GM06990 (cell line): ENCODE measurements around the gene OTOA.
"Not testable (repeated sequence)": the region's sequence is repeated elsewhere in the genome, so short reads cannot be mapped to it uniquely, and the experiment has no call there.

Experiments used
- DNase-seq: peaks from one replicate; pipeline ENCODE4 v3.0.0-alpha.2; 2011; ENCODE audit not compliant: insufficient read length; ENCODE audit errors: extremely low read depth
- H3K27me3 ChIP-seq: replicated peaks from 2 replicates; pipeline ENCODE4 v1.6.0; 2011; ENCODE audit warnings: low read length; ENCODE audit not compliant: control insufficient read depth, insufficient read depth
- H3K36me3 ChIP-seq: 2 replicates; pipeline ENCODE4 v1.5.1; 2011; ENCODE audit warnings: low read length; ENCODE audit not compliant: control insufficient read depth, insufficient read depth
- H3K4me3 ChIP-seq: replicated peaks from 2 replicates; pipeline ENCODE4 v1.5.1; 2011; ENCODE audit warnings: low read depth, mild to moderate bottlenecking, control low read depth, low read length
- CTCF ChIP-seq: IDR thresholded peaks from 2 replicates; pipeline ENCODE4 v1.5.1; 2011; ENCODE audit warnings: low read length, control low read depth, mild to moderate bottlenecking, inconsistent platforms; ENCODE audit not compliant: insufficient read depth, poor library complexity, severe bottlenecking

Gene OTOA

GRCh38 chr16:21710938-21711337 lies 47.2 kb downstream of the OTOA start:
- Histone ChIP-seq H3K4me3 (no peak overlapping the region), H3K27me3 (no peaks in the 10 kb centered on the region), H3K36me3 (no peaks in the 10 kb centered on the region)
- TF ChIP-seq CTCF = no peak
- DNase-seq = no peak

- no peak for TF ChIP-seq CTCF
- H3K27me3 ChIP-seq = no peaks in the 10 kb centered on the region
- no peaks in the 10 kb centered on the region for H3K36me3 ChIP-seq
- DNase-seq = no peak
- no peak overlapping the region for H3K4me3 ChIP-seq
Measured at GRCh38 chr16:21713549-21714368, 50.0 kb downstream of the OTOA start.

GRCh38 chr16:21714369-21714618 lies 50.5 kb downstream of the OTOA start:
- DNase-seq, H3K4me3 ChIP-seq, H3K36me3 ChIP-seq, H3K27me3 ChIP-seq: not testable (repeated sequence)

- Histone ChIP-seq H3K4me3 (no peak overlapping the region), H3K27me3 (no peaks in the 10 kb centered on the region), H3K36me3 (no peaks in the 10 kb centered on the region)
- DNase-seq = no peak
- no peak for TF ChIP-seq CTCF
Measured at GRCh38 chr16:21717608-21718007, 53.8 kb downstream of the OTOA start.

GRCh38 chr16:21719283-21719682 lies 55.5 kb downstream of the OTOA start:
- DNase-seq = no peak
- H3K27me3 ChIP-seq = no peaks in the 10 kb centered on the region
- no peak for TF ChIP-seq CTCF
- no peaks in the 10 kb centered on the region for H3K36me3 ChIP-seq
- H3K4me3 ChIP-seq = no peak overlapping the region

- H3K27me3 ChIP-seq = no peaks in the 10 kb centered on the region
- no peak overlapping the region for H3K4me3 ChIP-seq
- no peaks in the 10 kb centered on the region for H3K36me3 ChIP-seq
- DNase-seq = no peak
- no peak for TF ChIP-seq CTCF
Measured at GRCh38 chr16:21720533-21720932, 56.8 kb downstream of the OTOA start.
